ENCODE measurements around the gene XPO4. TPM values are rescaled to one million over a fixed set of nuclear protein-coding genes. Genes with fewer than 3 reads are reported as not detected.

XPO4 gene
- total RNA-seq, 1 experiment from 2014 or later = 16.2 TPM

- ATAC-seq = no peak
- H3K27ac ChIP-seq (ENCODE audit: low read length) = no peak overlapping the region
- H3K36me3 ChIP-seq (ENCODE audit: control insufficient read depth, insufficient read depth, low read length) = peaks cover 2% of the 10 kb centered on the region; the same call in 1 of the 2 replicates
- H3K4me1 ChIP-seq (ENCODE audit: control insufficient read depth, insufficient read depth, low read length) = no peaks in the 10 kb centered on the region
- no peaks in the 10 kb centered on the region for H3K27me3 ChIP-seq (ENCODE audit: control insufficient read depth, insufficient read depth, low read length)
- ChIA-PET POLR2A (no interaction called here), CTCF (no interaction called here)
- no peak overlapping the region for H3K4me3 ChIP-seq (ENCODE audit: low read depth in 2 of 2, low read length in 2 of 2)
- no peaks in the 10 kb centered on the region for H3K9me3 ChIP-seq (ENCODE audit: control insufficient read depth, insufficient read depth, low read depth, low read length)
- in situ Hi-C loops (cut with HindIII; ENCODE audit: low pct_unique_long_range_greater_than_20kb, low sequenced_read_pairs) (no loop called here), intact Hi-C loops (cut with micrococcal nuclease; ENCODE audit: unreplicated experiment) (no loop called here)
- BruUV-seq (replicated peaks) = no TSS peak
- DNase-seq (ENCODE audit: low read depth, low spot score) = no peak
- no peak for TF ChIP-seq TCF7L2 (IDR thresholded peaks at IDR 0.05; ENCODE audit: low read depth, low read length)
- TF ChIP-seq POLR2AphosphoS5 (IDR thresholded peaks at IDR 0.05; ENCODE audit: low read depth, low read length) = no peak
- no peak for TF ChIP-seq CTCF (IDR thresholded peaks at IDR 0.05)
- no peak for TF ChIP-seq SIN3A (IDR thresholded peaks at IDR 0.05; ENCODE audit: borderline replicate concordance, insufficient read depth, low read depth, low read length)
- TF ChIP-seq REST (IDR thresholded peaks at IDR 0.05; ENCODE audit: insufficient read depth in 1 of 2, low read depth in 2 of 2, low read length in 1 of 2) = no peak
These were observed 41.7 kb downstream of the XPO4 start for GRCh38 chr13:20860844-20861243.

- BruUV-seq (replicated peaks) = no TSS peak
- Histone ChIP-seq H3K36me3 (ENCODE audit: control insufficient read depth, insufficient read depth, low read length) (peaks cover 2% of the 10 kb centered on the region; the same call in 1 of the 2 replicates), H3K4me1 (ENCODE audit: control insufficient read depth, insufficient read depth, low read length) (no peaks in the 10 kb centered on the region), H3K27me3 (ENCODE audit: control insufficient read depth, insufficient read depth, low read length) (no peaks in the 10 kb centered on the region), H3K4me3 (ENCODE audit: low read depth in 2 of 2, low read length in 2 of 2) (no peak overlapping the region), H3K27ac (ENCODE audit: low read length) (no peak overlapping the region), H3K9me3 (ENCODE audit: control insufficient read depth, insufficient read depth, low read depth, low read length) (no peaks in the 10 kb centered on the region)
- in situ Hi-C loops (cut with HindIII; ENCODE audit: low pct_unique_long_range_greater_than_20kb, low sequenced_read_pairs) = no loop called here
- DNase-seq (ENCODE audit: low read depth, low spot score) (no peak), ATAC-seq (no peak)
- POLR2A ChIA-PET = no interaction called here
- no peak for TF ChIP-seq SIN3A (IDR thresholded peaks at IDR 0.05; ENCODE audit: borderline replicate concordance, insufficient read depth, low read depth, low read length)
- TF ChIP-seq POLR2AphosphoS5 (IDR thresholded peaks at IDR 0.05; ENCODE audit: low read depth, low read length) = no peak
- no peak for TF ChIP-seq REST (IDR thresholded peaks at IDR 0.05; ENCODE audit: insufficient read depth in 1 of 2, low read depth in 2 of 2, low read length in 1 of 2)
- TF ChIP-seq TCF7L2 (IDR thresholded peaks at IDR 0.05; ENCODE audit: low read depth, low read length) = no peak
- intact Hi-C loops (cut with micrococcal nuclease; ENCODE audit: unreplicated experiment) = no loop called here
- CTCF ChIA-PET = interaction anchor here (0.6 kb wide), 1 partner anchor 13 kb away, joined by 5 read pairs; no protein-coding TSS in a partner anchor
These were observed 45.9 kb downstream of the XPO4 start for GRCh38 chr13:20856650-20857049.

Data from Panc1 (cell line).